KOPT-K1 (cell line): ENCODE data around the gene FOSL1.

Experiments
- H3K27ac ChIP-seq: fragments of 200-600 bp; sonication (generic); 2 replicates; pipeline ENCODE4 v1.5.1; 2016; ENCODE audit warnings: antibody characterized with exemption, mild to moderate bottlenecking, low read depth, low read length; ENCODE audit not compliant: poor library complexity, severe bottlenecking
- H3K36me3 ChIP-seq: fragments of 200-600 bp; sonication (generic); 2 replicates; pipeline ENCODE4 v1.5.1; 2017; ENCODE audit warnings: antibody characterized with exemption, mild to moderate bottlenecking, low read length, moderate library complexity; ENCODE audit not compliant: insufficient read depth
- H3K9me3 ChIP-seq: fragments of 200-600 bp; sonication (generic); 2 replicates; pipeline ENCODE4 v1.5.1; 2017; ENCODE audit warnings: antibody characterized with exemption, low read length, mild to moderate bottlenecking; ENCODE audit not compliant: insufficient read depth, poor library complexity, severe bottlenecking

Gene FOSL1

GRCh38 chr11:65900125-65900898, at the start of gene FOSL1:
TSS of gene FOSL1 (minus strand) at chr11:65900388. CDS start at chr11:65900339, 49 bp downstream.
- Histone ChIP-seq H3K9me3 (no peaks in the 10 kb centered on the region), H3K36me3 (no peaks in the 10 kb centered on the region), H3K27ac (no peak within 1 kb of the TSS)

- H3K36me3 ChIP-seq: no peaks in the 10 kb centered on the region
- H3K9me3 ChIP-seq: no peaks in the 10 kb centered on the region
- H3K27ac ChIP-seq: no peak overlapping the region
Observed at GRCh38 chr11:65947603-65948125, 47.5 kb upstream of the FOSL1 start.

GRCh38 chr11:65947133-65947532, 46.9 kb upstream of the FOSL1 start:
- H3K27ac ChIP-seq: no peak overlapping the region
- H3K9me3 ChIP-seq: no peaks in the 10 kb centered on the region
- H3K36me3 ChIP-seq: no peaks in the 10 kb centered on the region

- no peaks in the 10 kb centered on the region for H3K36me3 ChIP-seq
- no peaks in the 10 kb centered on the region for H3K9me3 ChIP-seq
- no peak overlapping the region for H3K27ac ChIP-seq
Observed at GRCh38 chr11:65946655-65947054, 46.5 kb upstream of the FOSL1 start.

GRCh38 chr11:65945941-65946558, 45.9 kb upstream of the FOSL1 start:
- no peaks in the 10 kb centered on the region for H3K36me3 ChIP-seq
- H3K27ac ChIP-seq: no peak overlapping the region
- no peaks in the 10 kb centered on the region for H3K9me3 ChIP-seq

- no peak within 1 kb of the TSS for H3K27ac ChIP-seq
- no peaks in the 10 kb centered on the region for H3K36me3 ChIP-seq
- H3K9me3 ChIP-seq: no peaks in the 10 kb centered on the region
Observed at GRCh38 chr11:65945430-65945911, 45.3 kb upstream of the FOSL1 start, which contains the start of gene TSGA10IP. TSS of gene TSGA10IP (plus strand) at chr11:65945480. CDS start at chr11:65945676, 196 bp downstream.

- Histone ChIP-seq H3K36me3 (no peaks in the 10 kb centered on the region), H3K9me3 (no peaks in the 10 kb centered on the region), H3K27ac (no peak overlapping the region)
Observed at GRCh38 chr11:65944767-65945166, 44.6 kb upstream of the FOSL1 start.

GRCh38 chr11:65944191-65944590, 44.0 kb upstream of the FOSL1 start:
- H3K36me3 ChIP-seq: no peaks in the 10 kb centered on the region
- no peak overlapping the region for H3K27ac ChIP-seq
- H3K9me3 ChIP-seq: no peaks in the 10 kb centered on the region

- no peak overlapping the region for H3K27ac ChIP-seq
- H3K36me3 ChIP-seq: no peaks in the 10 kb centered on the region
Observed at GRCh38 chr11:65942531-65942930, 42.3 kb upstream of the FOSL1 start.

GRCh38 chr11:65941720-65942310, 41.6 kb upstream of the FOSL1 start:
- H3K36me3 ChIP-seq: no peaks in the 10 kb centered on the region
- H3K9me3 ChIP-seq: no peaks in the 10 kb centered on the region
- H3K27ac ChIP-seq: no peak overlapping the region

More at GRCh38 chr11:65942531-65942930, 42.3 kb upstream of the FOSL1 start:
- H3K9me3 ChIP-seq: no peaks in the 10 kb centered on the region

- H3K9me3 ChIP-seq: no peaks in the 10 kb centered on the region
Observed at GRCh38 chr11:65937766-65938165, 37.6 kb upstream of the FOSL1 start.

GRCh38 chr11:65934014-65934413, 33.8 kb upstream of the FOSL1 start:
- H3K9me3 ChIP-seq: no peaks in the 10 kb centered on the region
- H3K36me3 ChIP-seq: no peaks in the 10 kb centered on the region
- H3K27ac ChIP-seq: no peak overlapping the region

More at GRCh38 chr11:65937766-65938165, 37.6 kb upstream of the FOSL1 start:
- no peaks in the 10 kb centered on the region for H3K36me3 ChIP-seq
- no peak overlapping the region for H3K27ac ChIP-seq

- Histone ChIP-seq H3K27ac (no peak overlapping the region), H3K36me3 (no peaks in the 10 kb centered on the region), H3K9me3 (no peaks in the 10 kb centered on the region)
Observed at GRCh38 chr11:65932558-65932919, 32.4 kb upstream of the FOSL1 start.

GRCh38 chr11:65931773-65932557, 31.8 kb upstream of the FOSL1 start:
- Histone ChIP-seq H3K36me3 (no peaks in the 10 kb centered on the region), H3K9me3 (no peaks in the 10 kb centered on the region), H3K27ac (peak overlapping the region; percentile 37)
